Lung (tissue), 12 donors: ENCODE data around the gene PLEKHD1. TPM values are rescaled to one million over a fixed set of nuclear protein-coding genes. Genes with fewer than 3 reads are reported as not detected.

Experiments used
- ATAC-seq: fragments of 200-7000 bp; cut with Tn5 transposase; one replicate; pipeline ENCODE4 v1.9.1; 2020; ENCODE audit warnings: moderate number of reproducible peaks; ENCODE audit not compliant: insufficient read depth, low FRiP score
- DNase-seq, 3 donors: peaks; one replicate each; pipeline ENCODE4 v3.0.0-alpha.2; 2013 to 2017
- H3K27ac ChIP-seq, 2 donors: one replicate each; pipeline ENCODE4 v1.5.1; 2013; ENCODE audit warnings: mild to moderate bottlenecking in 2 of 2, moderate library complexity in 2 of 2, control low read depth in 1 of 2, inconsistent platforms in 1 of 2, low read depth in 1 of 2, low read length in 1 of 2
- H3K27me3 ChIP-seq, 3 donors: one replicate each; pipeline ENCODE4 v1.5.1; 2013; ENCODE audit warnings: low read length in 2 of 3; ENCODE audit not compliant: control insufficient read depth in 3 of 3, insufficient read depth in 3 of 3
- H3K36me3 ChIP-seq, 4 donors: one replicate each; pipeline ENCODE4 v1.5.1; 2013; ENCODE audit warnings: low read length in 4 of 4, mild to moderate bottlenecking in 1 of 4, moderate library complexity in 1 of 4; ENCODE audit not compliant: control insufficient read depth in 4 of 4, insufficient read depth in 4 of 4
- H3K4me1 ChIP-seq, 5 donors: one replicate each; pipeline ENCODE4 v1.5.1; 2013; ENCODE audit warnings: low read length in 5 of 5, mild to moderate bottlenecking in 2 of 5, moderate library complexity in 1 of 5; ENCODE audit not compliant: control insufficient read depth in 5 of 5, insufficient read depth in 5 of 5
- H3K4me3 ChIP-seq: one replicate; pipeline ENCODE4 v1.5.1; 2013; ENCODE audit warnings: mild to moderate bottlenecking, control low read depth, moderate library complexity
- H3K9ac ChIP-seq, 2 donors: one replicate each; pipeline ENCODE4 v1.5.1; 2013; ENCODE audit warnings: low read length in 2 of 2, control low read depth in 1 of 2; ENCODE audit not compliant: insufficient read depth in 1 of 2
- H3K9me3 ChIP-seq, 4 donors: one replicate each; pipeline ENCODE4 v1.5.1; 2013; ENCODE audit warnings: low read length in 3 of 4, mild to moderate bottlenecking in 1 of 4, moderate library complexity in 1 of 4; ENCODE audit not compliant: control insufficient read depth in 4 of 4, insufficient read depth in 3 of 4
- WGBS, 2 donors: extraction: QIAGEN DNeasy Blood & Tissue Kit; methylation state at CpG; one replicate each; pipeline ENCODE4 v1.1.7; 2013; 5-methylcytosine and 5-hydroxymethylcytosine counted together
- polyA plus RNA-seq, 2 donors: library from polyadenylated mRNA; stranded (reverse); fragments of 200-250 nt; gene quantifications; one replicate each; pipeline ENCODE4 v1.2.1, GENCODE V29; 2013
- total RNA-seq, 2 donors: library from RNA; depleted of rRNA in 1 of 2; stranded (reverse); fragments of >200 nt in 1 of 2; gene quantifications; one replicate each; pipeline ENCODE4 v1.2.1, GENCODE V29; 2014 to 2021
- TF ChIP-seq, protein P1 (sequence below): IDR thresholded peaks from 2 replicates; pipeline ENCODE4 v1.5.1; 2012; ENCODE audit warnings: mild to moderate bottlenecking; ENCODE audit errors: control extremely low read depth, extremely low read depth
- donor health status: control.
- donor health status: control.
- donor health status: Bipolar disorder and iron deficiency.
- donor health status: healthy.
- donor health status: DM: yes; HTN: yes; CAD: no.

Gene PLEKHD1
- total and polyA plus RNA-seq, 4 donors = 0.11 to 0.83 (median 0.33) TPM; not detected in 1

DNA sequence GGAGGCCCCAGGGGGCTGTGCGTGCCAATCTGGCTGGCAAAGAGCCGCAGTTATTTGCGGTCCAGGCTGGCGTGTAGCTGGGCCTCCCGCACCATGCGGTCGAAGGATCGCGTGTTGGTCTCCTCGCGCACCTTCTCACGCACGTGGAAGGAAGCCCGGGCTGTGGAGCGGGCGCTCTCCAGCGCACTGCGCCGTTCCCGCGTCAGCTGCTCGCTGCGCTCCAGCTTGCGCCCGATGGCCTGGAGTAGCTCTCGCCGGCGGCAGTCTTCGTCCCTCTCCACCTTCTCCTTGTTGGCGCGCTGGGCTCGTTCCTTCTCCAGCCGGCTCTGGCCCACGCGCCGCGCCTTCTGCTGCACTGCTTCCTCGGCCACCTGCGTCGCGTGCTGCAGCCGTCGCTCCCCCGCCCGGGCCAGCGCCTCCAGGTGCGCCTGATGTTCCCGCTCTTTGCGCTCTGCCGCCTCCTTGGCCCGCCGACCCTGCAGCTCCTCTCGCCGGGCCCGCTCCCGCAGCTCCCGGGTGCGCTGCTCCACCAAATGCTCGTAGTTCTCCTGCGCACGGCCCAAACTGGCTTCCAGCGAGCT lies 87.0 kb downstream of the PLEKHD1 start:
- peaks cover 0 to 30% (median 7%) of the 10 kb centered on the region in 5 donors for H3K4me1 ChIP-seq
- peaks cover 20 to 75% (median 72%) of the 10 kb centered on the region in 3 donors for H3K27me3 ChIP-seq
- TF ChIP-seq, protein P1, sequence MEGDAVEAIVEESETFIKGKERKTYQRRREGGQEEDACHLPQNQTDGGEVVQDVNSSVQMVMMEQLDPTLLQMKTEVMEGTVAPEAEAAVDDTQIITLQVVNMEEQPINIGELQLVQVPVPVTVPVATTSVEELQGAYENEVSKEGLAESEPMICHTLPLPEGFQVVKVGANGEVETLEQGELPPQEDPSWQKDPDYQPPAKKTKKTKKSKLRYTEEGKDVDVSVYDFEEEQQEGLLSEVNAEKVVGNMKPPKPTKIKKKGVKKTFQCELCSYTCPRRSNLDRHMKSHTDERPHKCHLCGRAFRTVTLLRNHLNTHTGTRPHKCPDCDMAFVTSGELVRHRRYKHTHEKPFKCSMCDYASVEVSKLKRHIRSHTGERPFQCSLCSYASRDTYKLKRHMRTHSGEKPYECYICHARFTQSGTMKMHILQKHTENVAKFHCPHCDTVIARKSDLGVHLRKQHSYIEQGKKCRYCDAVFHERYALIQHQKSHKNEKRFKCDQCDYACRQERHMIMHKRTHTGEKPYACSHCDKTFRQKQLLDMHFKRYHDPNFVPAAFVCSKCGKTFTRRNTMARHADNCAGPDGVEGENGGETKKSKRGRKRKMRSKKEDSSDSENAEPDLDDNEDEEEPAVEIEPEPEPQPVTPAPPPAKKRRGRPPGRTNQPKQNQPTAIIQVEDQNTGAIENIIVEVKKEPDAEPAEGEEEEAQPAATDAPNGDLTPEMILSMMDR = no peak
- DNase-seq (peak in 1 of 3 donors; percentile 32), ATAC-seq (no peak)
- no peak overlapping the region for H3K27ac ChIP-seq
- no peaks in the 10 kb centered on the region for H3K36me3 ChIP-seq
- H3K9ac ChIP-seq = no peak overlapping the region
- H3K9me3 ChIP-seq = peaks cover 0 to 12% (median 0%) of the 10 kb centered on the region in 4 donors
- H3K4me3 ChIP-seq = no peak overlapping the region
- WGBS, 2 donors = 17 to 18% methylated on average over 55 to 62 of the region's 62 CpGs

DNA sequence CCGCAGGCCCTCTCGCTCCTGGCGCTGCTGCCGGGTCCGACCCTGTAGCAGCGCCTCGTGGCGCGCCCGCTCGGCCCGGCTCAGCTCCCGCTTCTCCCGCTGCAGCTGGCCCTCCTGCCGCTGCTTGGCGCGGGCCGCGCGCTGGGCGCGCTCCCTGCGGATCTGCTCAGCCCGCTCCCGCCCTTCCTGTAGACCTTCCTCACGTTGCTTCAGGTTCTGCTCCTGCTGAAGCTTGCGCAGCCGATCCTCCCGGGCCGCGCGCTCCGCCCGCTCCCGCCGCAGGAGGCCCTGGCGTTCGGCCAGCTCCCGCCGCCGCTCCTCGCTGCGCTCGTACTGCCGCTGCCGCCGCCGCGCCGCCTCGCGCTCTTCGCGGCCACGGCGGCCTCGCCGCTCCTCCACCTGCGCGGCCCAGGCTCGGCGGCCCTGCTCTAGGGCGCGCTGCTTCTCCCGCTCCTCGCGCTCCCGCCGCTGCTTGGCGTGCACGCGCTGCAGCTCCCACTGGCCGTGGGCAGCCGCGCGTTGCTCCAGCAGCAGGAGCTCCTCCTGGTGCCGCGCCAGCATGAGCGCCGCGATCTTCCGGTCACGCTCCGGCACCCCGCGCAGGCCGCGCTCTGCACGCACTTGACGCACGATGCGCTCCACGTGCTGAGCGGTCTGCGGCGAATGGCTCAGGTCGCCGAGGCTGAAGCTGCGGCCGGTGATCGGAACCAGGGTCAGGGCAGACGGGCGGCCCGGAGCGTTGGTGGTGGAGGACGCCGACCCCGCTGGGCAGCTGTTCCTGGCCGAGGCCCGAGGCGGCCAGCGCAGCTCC lies 87.7 kb downstream of the PLEKHD1 start:
- 12% methylated on average over 75 to 112 of the region's 112 CpGs for WGBS, 2 donors
- ATAC-seq = no peak
- H3K4me3 ChIP-seq = peak overlapping the region; percentile 4
- H3K4me1 ChIP-seq = peaks cover 0 to 30% (median 7%) of the 10 kb centered on the region in 5 donors
- peaks cover 20 to 74% (median 69%) of the 10 kb centered on the region in 3 donors for H3K27me3 ChIP-seq
- H3K27ac ChIP-seq = no peak overlapping the region
- H3K9me3 ChIP-seq = peaks cover 0 to 12% (median 0%) of the 10 kb centered on the region in 4 donors
- no peaks in the 10 kb centered on the region for H3K36me3 ChIP-seq
- peak; percentile 53 to 75 (median 61) for DNase-seq
- TF ChIP-seq, protein P1 = no peak
- no peak overlapping the region for H3K9ac ChIP-seq

DNA sequence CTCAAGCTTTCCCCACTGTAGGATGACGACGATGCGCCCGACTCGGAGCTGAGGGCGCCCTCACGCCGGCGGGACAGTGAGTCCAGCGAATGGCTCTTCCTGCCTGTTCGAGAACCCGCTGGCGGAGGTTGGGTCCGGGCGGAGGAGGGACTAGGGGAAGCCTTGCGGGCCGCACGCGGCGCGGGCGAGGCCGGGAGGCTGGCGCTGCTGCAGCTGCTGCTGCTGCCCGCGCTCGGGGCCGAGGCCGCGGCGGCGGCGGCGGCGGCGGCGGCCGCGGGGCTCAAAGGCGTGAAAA lies 88.3 kb downstream of the PLEKHD1 start:
- peaks cover 20 to 72% (median 63%) of the 10 kb centered on the region in 3 donors for H3K27me3 ChIP-seq
- H3K4me3 ChIP-seq = no peak overlapping the region
- DNase-seq (peak in 1 of 3 donors; percentile 11), ATAC-seq (no peak)
- no peaks in the 10 kb centered on the region for H3K36me3 ChIP-seq
- H3K27ac ChIP-seq = no peak overlapping the region
- WGBS, 2 donors = 22 to 39% methylated on average over 19 to 40 of the region's 40 CpGs
- H3K9ac ChIP-seq = no peak overlapping the region
- TF ChIP-seq, protein P1 = no peak
- H3K9me3 ChIP-seq = peaks cover 0 to 12% (median 0%) of the 10 kb centered on the region in 4 donors
- H3K4me1 ChIP-seq = peaks cover 0 to 30% (median 7%) of the 10 kb centered on the region in 5 donors
